ENCODE measurements around the gene PADI4. TPM values are rescaled to one million over a fixed set of nuclear protein-coding genes. Genes with fewer than 3 reads are reported as not detected.

The PADI4 gene
- total and polyA plus RNA-seq, 2 donors (not counting 3 experiments of a cell fraction or from before 2014, with no cell fraction given) = not detected

DNA sequence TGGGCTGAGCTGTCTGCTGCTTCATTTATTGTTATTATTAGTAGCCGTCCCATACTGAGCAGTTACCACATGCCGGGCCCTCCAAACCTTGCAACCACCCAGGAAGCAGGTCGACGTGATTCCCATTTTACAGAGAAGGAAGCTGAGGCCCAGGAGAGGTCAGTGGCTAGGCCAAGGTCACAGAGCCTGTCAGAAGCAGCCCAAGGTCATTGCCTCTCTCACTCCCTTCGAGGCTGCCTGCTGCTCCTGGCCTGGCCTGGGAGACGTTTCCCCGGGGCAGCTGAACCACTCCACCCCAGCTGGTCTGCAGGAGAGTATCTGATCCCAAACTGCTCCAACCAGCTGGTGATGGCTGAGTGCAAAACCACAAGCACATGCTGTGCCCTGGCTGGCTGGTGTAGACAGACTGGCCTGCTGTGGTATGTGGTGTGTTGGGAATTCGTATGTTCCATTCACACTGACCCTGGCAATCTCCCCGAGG lies 6.5 kb downstream of the PADI4 start:
- H4K20me1 ChIP-seq (replicated peaks; ENCODE audit: control insufficient read depth, extremely low read depth, insufficient read depth, low read length) = no peaks in the 10 kb centered on the region
- H3K9ac ChIP-seq (replicated peaks; ENCODE audit: extremely low read depth, insufficient read depth, low read length) = no peak overlapping the region
- dilution Hi-C loops (cut with MboI; ENCODE audit: extremely low pct_ligation_motif_present, low sequenced_read_pairs) = no loop called here
- H3K36me3 ChIP-seq (ENCODE audit: control insufficient read depth in 2 of 2, extremely low read depth in 1 of 2, insufficient read depth in 2 of 2, low read length in 2 of 2) = no peaks in the 10 kb centered on the region
- DNase-seq (ENCODE audit: low read depth, low spot score) = no peak
- FAIRE-seq = no peak
- TF ChIP-seq, protein P1, sequence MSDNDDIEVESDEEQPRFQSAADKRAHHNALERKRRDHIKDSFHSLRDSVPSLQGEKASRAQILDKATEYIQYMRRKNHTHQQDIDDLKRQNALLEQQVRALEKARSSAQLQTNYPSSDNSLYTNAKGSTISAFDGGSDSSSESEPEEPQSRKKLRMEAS (IDR thresholded peaks at IDR 0.05; ENCODE audit: insufficient read depth, insufficient read length) = no peak
- TF ChIP-seq EZH2 (IDR thresholded peaks at IDR 0.05; ENCODE audit: borderline replicate concordance, low read depth, low read length, severe bottlenecking) (no peak), CTCF (IDR thresholded peaks at IDR 0.05; ENCODE audit: extremely low read depth in 1 of 2, insufficient read depth in 1 of 2, low read depth in 1 of 2, low read length in 2 of 2) (no peak), JUN (IDR thresholded peaks at IDR 0.05; ENCODE audit: borderline replicate concordance, insufficient read depth, insufficient read length, low read depth) (no peak), POLR2AphosphoS5 (IDR thresholded peaks at IDR 0.05; ENCODE audit: insufficient read depth, low read depth, low read length) (no peak), GATA2 (IDR thresholded peaks at IDR 0.05; ENCODE audit: insufficient read depth, insufficient read length, low read depth, low read length) (no peak), FOS (IDR thresholded peaks at IDR 0.05; ENCODE audit: borderline replicate concordance, insufficient read depth, low read length) (no peak), MYC (IDR thresholded peaks at IDR 0.05; ENCODE audit: low read depth, low read length) (no peak), POLR2A (IDR thresholded peaks at IDR 0.05; ENCODE audit: low read depth, low read length) (no peak)
- no peak overlapping the region for H3K27ac ChIP-seq (ENCODE audit: insufficient read depth, low read depth, low read length)
- no peaks in the 10 kb centered on the region for H3K4me1 ChIP-seq (ENCODE audit: control insufficient read depth, extremely low read depth, insufficient read depth, low read length)
- H2AFZ ChIP-seq (ENCODE audit: low read depth, low read length) = no peak overlapping the region
- no peaks in the 10 kb centered on the region for H3K79me2 ChIP-seq (ENCODE audit: control insufficient read depth, insufficient read depth, low read length)
- peaks cover 0 to 2% of the 10 kb centered on the region in 2 experiments for H3K27me3 ChIP-seq (ENCODE audit: control insufficient read depth in 2 of 2, insufficient read depth in 2 of 2, low read length in 2 of 2)
- CTCF ChIA-PET = no interaction called here
- POLR2A ChIA-PET = no interaction called here
- no peak overlapping the region for H3K4me3 ChIP-seq (replicated peaks in 1 of 3; ENCODE audit: insufficient read depth in 1 of 3, low read depth in 1 of 3, low read length in 3 of 3)
- no TSS peak for BruUV-seq (replicated peaks)
- intact Hi-C loops (cut with micrococcal nuclease) = no loop called here
- no peaks in the 10 kb centered on the region for H3K9me3 ChIP-seq (replicated peaks; ENCODE audit: control insufficient read depth, insufficient read depth, low read length)
- no peak overlapping the region for H3K4me2 ChIP-seq (ENCODE audit: insufficient read depth, low read length)
- no peaks in the 10 kb centered on the region for H3K9me1 ChIP-seq (replicated peaks; ENCODE audit: control insufficient read depth, extremely low read depth, insufficient read depth, low read length)
